GM12864 (cell line): ENCODE results near the gene CDR2.
"Not testable (repeated sequence)": the region's sequence is repeated elsewhere in the genome, so short reads cannot be mapped to it uniquely, and the experiment has no call there.

Source experiments
- DNase-seq: peaks from one replicate; pipeline ENCODE4 v3.0.0-alpha.2; 2011; ENCODE audit warnings: low read depth
- H3K4me3 ChIP-seq: 2 replicates; pipeline ENCODE4 v1.5.1; 2011; ENCODE audit warnings: mild to moderate bottlenecking, low read depth, low read length, control low read depth
- CTCF ChIP-seq: IDR thresholded peaks from 2 replicates; pipeline ENCODE4 v1.5.1; 2011; ENCODE audit warnings: low read depth, mild to moderate bottlenecking, moderate library complexity, low read length, control low read depth, inconsistent platforms; ENCODE audit errors: missing control alignments

CDR2 gene

GRCh38 chr16:22374311-22375116 lies at the start of gene CDR2:
Gene CDR2, minus strand, starts transcription at chr16:22374619. Its CDS starts 310 bp downstream, at chr16:22374309.
- peak; percentile 87 for DNase-seq
- H3K4me3 ChIP-seq = peak within 1 kb of the TSS; percentile 66
- no peak for TF ChIP-seq CTCF

DNA sequence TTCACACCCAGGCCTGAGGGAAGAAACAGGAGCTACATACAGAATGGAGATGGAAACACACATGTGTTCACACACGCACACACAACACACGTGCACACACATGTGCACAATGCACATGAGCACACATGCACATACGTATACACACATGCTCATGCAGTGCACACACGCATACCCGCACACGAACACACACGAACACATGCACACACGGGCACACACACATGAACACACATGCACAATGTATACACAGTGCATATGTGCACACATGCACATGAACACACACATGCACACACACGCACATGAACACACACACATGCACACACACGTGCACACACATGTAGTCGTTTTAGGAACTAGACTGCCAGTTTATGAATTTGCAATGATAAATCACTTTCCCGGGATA lies 49.3 kb upstream of the CDR2 start:
- DNase-seq = no peak
- no peak overlapping the region for H3K4me3 ChIP-seq
- no peak for TF ChIP-seq CTCF

DNA sequence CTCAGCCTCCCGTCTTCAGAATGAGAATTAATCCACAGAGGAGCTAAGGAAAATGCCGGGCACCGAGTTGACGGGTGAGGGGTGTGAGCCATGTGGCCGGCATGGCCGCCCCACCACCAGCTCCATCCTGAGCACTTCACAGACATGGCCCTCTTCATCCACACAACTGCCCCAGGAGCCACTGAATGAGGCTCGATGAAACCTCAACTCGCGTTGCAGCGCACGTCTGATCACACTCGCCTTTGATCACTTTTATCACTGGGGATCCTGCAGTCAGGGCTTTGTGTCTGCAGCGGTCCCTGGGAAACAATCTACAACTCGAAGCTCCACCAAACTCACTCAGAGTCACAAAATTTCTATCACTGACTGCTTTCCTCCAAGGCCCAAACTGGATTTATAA lies 46.7 kb upstream of the CDR2 start:
- no peak overlapping the region for H3K4me3 ChIP-seq
- no peak for DNase-seq
- no peak for TF ChIP-seq CTCF

DNA sequence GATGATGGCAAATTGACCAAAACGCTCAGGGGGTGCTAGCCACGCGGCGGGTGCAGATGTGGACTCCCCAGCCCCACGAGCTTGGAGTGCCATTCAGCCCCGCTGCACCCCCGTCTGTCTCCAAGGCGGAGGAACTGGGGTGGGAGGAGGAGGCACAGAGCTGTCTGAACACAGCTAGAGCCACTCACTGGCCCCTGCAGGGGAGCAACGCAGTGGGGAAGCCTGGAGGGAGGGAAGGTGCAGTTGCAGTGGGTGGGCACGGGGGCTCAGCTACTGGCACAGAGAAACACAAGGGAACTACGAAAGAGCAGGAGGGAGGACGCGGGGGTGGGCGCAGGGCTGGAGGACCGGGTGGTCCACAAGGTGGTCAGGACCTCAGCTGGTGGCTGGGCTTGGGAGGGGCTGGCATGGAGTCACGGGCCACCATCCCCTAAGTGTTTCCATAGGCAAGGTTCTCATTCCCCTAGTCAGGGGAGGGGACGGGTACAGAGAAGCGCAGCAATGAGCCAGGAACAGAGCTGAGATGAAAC lies 46.3 kb upstream of the CDR2 start:
- H3K4me3 ChIP-seq = no peak overlapping the region
- DNase-seq = no peak
- no peak for TF ChIP-seq CTCF

DNA sequence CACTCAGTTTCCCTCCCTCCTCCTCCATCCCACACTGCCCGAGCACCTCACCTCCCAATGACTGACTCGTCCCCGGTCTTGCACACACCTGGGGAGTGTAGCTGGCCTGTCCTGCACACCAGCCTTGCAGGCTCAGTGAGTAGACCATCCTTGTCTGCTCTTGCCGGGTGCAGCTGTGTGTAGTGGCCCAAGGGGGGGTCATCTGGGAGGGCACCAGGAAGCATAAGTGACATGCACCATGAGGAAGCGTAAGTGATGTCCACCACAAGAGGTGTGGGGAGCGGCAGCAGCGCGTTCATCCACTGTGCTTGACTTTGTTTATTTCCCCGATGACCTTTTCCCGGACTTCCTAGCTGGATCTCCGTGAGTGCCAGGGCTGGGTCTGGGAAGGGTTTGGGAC lies 45.5 kb upstream of the CDR2 start:
- DNase-seq = no peak
- H3K4me3 ChIP-seq = no peak overlapping the region
- no peak for TF ChIP-seq CTCF

GRCh38 chr16:22418826-22419225 lies 44.4 kb upstream of the CDR2 start:
- H3K4me3 ChIP-seq = no peak overlapping the region
- no peak for DNase-seq
- no peak for TF ChIP-seq CTCF

DNA sequence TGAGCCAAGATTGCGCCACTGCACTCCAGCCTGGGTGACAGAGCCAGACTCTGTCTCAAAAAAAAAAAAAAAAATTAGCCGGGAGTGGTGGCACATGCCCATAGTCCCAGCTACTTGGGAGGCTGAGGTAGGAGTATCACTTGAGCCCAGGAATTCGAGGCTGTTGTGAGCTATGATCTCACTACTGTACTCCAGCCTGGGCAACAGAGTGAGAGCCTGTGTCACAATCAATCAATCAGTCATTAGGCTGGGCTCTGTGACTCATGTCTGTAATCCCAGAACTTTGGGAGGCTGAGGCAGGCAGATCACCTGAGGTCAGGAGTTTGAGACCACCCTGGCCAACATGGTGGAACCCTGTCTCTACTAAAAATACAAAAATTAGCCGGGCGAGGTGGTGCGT lies 43.4 kb upstream of the CDR2 start:
- not testable (repeated sequence) for DNase-seq, H3K4me3 ChIP-seq
